ENCODE measurements around the gene MYORG.

The MYORG gene

DNA sequence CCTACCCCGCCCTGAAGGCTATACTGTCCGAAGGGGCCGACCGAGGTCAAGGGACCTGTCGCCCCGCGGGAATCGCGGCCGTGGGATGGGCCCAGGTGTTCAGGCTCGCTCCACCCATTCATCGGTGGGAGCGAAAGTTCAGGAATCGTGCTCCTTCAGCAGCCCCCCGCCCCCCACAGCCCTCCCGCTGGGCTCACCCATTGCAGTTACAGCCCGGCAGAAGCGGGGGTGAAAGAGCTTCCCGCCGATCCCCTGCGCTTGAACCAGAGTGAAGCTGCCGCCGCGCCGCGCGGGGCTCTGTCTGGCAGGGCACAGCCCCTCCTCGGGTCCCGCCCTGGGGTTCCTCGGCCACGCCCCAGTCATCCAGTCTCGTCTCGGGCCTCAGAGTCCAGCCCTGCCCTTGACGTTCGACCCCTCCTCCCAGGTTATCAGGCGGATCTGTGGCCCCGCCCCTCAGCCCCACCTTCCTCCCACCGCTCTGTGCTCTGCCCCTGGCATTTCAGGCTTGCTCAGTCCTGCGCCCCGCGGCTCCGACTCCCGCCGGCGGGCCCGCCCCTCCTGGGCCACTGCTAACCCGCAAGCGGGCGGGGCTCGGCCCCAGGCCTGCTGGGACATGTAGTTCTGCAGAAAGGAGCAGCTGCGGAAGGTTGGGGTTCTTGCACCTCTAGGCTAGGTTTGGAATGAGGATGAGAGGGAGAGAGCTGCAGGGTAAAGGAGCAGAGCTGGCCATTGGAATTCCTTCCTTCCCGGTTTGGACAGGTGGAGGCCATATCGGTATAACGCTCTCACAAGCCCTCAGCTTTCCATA, at the start of gene MYORG:
Gene MYORG, minus strand, starts transcription at position 303 of the 808 bp plus-strand sequence. CDS start 3,955 bp downstream, outside the sequence.
- DNase-seq, result peak; percentile 92 to 96 (median 93)

DNA sequence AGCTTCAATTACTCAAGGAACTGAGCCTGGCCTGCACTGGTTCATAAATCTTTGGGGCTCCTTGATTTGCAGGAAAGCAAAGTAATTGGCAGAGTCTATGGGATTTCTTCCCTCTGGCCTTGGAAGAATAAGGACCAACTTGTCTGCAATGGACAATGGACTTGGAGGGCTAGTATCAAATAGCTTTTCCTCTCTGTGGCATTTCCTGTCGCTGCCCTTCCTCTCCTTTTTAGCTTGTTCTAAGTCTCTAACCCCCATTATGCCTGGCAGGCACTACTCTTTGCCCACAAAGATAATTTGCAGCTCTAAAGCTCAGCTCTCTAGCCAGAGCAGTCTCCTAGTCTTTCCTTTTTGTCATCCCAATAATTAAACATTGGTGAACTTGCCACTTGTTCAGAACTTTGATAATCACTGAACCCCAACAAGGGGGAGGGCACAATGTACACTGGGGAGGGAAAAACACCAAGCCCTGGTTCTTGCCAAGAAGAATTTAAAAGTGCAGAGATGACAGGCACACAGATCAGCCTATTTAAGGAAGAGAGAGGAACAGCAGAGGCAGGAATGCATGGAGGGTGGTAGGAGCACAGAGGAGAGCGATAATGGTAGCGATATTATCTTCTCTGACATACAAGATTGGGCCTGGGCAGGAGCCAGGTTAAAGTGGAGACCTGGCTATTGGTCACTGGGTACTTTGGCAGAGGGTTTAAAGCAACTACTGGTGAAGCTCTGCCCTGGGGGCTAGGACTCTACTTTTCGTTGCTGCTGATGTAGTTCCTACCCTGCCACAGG, 43.2 kb upstream of the MYORG start:
- DNase-seq, result no peak

DNA sequence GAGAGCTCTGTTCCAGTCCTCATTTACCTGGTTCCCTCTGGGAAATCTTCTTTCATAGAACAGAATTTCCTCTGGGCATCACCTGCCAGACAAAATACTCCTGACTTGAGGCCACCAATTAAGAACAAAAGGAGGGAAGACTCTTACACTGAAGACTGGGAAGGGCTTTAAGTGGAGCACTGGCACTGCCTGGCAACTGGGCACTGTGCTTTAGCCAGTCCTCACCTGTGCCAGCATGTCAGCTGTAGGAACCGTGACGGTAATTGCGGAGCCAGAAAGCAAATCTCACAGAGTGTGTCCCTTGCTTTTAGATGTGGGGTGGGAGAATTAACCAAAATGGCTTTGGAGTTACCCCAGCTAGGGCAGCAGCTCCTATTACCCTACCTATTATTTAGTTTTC, 41.0 kb upstream of the MYORG start:
- no peak for DNase-seq

DNA sequence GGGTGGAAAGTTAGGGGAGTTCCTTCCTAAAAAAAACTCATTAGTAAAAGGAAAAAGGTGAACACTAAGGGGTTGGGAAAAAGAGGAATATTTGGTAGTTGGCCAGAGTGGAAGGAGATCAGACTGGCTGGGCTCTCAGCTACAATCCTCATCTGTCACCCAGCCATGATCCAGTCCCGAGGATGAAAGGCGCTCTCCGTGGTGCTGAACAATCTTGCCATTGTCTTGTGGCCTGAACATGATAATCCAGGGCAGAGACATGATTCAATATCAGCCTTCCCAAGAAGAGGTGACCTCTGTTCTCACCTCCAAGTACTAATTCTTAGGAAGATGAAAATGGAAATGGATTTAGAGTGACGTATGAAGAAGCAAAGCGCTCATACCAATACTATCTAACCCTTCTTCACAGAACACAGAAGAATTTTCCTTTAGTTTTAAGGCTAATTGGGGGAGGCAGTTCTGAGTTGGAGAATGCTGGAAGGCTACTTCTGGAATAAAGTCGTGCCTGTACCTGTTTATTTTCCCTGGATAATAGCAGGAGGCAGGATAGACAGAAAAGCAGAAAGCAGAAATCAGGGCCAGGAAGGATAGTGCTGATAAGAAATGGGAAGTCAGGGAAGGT, 36.6 kb upstream of the MYORG start:
- peak; percentile 39 to 60 (median 50) for DNase-seq

DNA sequence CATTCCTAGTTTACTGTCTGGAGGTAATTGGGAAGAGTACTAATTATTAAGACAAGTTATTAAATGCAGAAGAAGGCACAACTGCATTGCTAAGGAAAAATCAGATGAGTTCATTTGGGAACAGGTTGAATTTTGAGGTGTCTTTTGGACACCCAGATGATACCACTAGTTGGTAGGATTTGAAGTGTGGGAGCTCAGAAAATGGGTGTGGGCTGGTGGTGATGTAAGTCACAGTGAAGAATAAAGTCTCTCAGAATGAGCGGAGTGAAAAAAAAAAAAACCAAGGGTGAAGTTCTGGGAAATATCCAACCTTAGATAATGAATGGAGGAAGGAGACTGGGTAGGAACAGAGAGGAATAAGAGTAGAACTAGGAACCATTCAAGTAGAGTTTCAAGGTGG, 35.6 kb upstream of the MYORG start:
- no peak for DNase-seq

DNA sequence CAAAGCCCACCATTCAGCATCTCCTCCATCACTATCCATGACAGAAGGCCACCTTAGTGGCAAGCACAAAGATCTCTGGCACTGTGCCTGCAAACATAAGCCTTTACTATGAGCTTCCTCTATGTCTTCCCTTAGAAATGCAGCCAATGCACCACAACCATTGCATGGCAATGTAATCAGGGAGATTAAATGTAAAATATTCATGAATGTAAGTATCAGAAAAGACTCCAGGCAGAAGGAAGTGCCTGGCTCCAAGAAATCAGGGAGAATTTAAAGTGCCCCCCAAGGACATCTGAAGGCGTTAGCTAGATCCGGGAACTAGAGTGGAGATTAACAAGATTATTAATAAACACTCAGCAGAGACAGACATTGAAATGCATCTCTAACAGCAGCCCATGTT, 32.5 kb upstream of the MYORG start:
- DNase-seq, result no peak

DNA sequence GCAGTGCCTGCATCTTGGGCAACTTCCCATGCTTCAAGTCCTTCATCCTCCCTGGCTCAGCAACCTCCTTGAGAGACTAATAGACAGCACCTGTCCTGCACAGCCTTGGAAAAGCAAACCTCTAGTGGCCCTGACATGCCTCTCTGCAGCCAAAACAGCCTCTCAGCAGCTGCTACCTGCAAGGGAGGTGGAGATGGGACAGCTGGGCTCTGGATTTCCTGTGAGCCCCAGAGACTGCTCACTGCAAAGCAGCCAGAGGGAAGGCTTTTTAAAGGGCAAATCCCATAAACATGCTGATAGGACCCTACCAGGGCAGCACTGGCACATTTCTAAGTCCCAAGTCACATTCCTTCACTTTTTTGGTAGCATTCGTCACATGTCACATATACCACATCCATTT, 31.5 kb upstream of the MYORG start:
- no peak for DNase-seq

DNA sequence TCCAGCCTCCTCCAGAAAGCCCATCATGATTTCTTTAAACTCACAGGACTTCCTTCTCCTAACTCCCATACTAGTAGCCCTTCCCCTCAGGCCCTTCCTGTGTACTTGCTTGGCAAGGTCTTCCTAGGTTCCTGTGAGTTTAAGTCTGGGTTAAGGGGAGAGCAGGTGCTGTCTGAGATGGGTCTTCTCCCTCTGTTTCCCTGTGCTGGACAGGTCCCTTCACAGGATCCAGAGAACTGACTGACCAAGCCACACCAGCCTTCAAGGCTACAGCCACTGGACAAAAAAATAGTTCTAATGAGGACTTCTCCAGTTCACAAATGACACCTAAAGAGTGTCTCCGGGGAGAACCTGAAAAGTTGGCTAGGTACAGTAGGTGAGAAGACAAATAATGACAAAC, 29.5 kb upstream of the MYORG start:
- DNase-seq, result no peak

DNA sequence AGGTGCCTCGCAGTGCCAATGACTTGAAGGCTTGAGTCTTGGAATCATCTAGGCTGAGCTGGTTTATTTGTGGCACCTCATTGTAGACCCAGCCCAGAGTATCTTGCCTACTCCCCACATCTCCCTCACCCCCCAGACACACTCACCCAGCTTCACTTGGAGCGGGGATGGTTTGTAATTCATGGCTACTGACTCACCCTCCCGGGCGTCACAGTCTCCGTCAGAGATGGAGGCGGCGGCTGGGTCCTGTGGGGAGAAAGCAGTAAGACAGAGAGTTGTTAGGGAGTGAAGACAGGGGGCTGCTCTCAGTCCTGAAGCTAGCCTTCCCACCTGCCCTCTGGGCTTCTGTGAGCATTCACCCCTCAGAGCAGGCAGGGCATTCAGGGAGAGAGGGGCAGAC, 29.0 kb upstream of the MYORG start:
- DNase-seq, result no peak

DNA sequence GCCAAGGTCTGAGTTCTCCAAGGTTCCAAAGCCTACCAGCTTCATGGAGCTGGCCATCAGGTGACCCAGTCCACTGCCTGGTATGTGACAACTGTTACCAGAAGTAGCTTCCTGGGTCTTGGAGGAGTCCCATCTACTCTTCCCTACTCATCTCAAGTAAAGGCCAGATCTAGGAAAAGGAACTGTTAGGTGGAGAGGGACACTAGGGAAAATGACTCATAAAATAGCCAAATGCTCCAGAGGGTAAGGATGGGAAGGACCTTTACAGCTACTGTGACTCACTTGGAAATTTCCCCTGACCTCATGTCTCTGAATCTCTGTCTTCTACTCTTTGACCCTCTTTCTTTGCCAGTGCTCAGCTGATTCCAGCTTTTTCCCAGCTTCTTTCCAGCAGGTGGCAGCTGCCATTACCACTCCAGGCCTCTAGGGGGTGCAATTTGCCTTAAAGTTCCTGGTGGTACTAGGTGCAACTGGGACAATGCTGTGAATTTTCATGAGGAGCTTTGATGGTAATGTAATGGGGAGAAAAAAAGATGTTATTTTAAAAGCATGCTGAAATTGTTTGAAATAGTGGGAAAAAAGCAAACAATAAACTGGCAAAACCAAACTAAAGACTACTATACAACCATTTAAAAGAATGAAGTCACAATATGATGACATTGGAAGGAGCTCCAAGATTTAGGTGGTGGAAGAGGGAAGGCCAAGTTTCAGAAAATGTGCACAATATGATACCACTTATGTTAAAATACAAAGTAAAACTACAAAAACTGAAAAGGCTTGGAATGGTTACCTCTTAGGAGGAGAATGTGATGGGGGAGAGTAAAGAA, 27.1 kb upstream of the MYORG start:
- peak; percentile 82 to 89 (median 84) for DNase-seq

DNA sequence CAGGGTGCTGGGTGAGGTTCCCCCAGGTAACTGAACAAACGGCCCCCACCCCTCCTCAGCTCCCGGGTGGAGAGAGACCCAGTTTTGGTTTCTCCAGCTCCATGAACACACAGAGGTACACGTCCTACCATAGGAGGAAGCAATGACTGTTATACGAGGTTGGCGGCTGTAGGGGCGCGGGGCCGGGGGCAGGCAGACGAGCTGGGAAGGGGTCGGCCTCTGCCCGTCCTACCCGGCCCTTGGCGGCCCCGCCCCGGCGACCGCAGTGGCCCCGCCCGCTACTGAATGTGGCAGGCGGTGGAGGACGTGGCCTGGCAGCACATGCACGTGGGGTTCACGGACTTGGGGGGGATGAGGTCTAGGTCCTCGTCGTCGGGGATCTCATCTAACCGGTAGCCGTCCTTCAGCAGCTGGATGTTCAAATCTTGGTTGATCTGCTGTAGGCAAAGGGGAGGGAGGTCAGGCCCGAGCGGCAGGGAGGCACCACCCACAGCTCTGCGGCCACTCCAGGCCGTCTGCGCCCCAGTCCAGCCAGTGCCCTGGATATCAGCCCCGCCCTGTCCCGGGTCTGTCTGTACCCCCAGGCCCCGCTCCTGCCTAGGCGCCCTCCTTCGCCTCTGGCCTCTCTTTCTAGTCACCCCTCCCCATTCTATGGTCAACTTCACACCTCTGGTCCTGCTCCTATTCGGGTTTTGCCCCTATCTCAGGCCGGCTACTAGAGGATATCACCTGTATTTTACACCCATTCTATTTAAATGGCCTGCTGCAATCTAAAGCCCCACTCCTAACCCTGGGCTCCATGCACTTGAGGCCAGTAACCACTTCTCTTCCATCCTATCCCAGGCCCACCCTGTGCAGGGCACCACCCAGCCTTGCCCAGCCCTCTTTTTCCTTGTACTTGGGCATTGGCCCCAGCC, 24.2 kb upstream of the MYORG start:
- DNase-seq, result no peak

DNA sequence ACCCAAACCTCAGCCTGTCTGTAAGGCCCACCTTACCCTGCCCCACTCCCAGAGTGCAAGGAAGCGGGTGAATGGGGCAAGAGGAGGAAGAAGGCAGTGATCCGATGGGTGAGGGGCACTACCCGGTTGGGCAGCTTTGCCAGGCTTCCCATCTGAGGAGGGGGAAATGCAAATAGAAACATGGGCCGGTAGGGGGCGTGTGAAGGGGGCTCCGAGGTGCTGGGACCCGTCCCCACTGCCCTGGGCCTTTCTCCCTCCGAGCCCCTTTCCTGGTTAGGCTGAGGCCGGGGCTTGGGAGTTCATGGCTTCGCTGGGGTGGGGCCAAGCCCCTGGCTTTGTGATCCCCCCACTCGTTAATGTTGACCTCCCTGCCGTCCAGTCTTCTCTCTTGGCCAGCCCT, 23.6 kb upstream of the MYORG start:
- no peak for DNase-seq

DNA sequence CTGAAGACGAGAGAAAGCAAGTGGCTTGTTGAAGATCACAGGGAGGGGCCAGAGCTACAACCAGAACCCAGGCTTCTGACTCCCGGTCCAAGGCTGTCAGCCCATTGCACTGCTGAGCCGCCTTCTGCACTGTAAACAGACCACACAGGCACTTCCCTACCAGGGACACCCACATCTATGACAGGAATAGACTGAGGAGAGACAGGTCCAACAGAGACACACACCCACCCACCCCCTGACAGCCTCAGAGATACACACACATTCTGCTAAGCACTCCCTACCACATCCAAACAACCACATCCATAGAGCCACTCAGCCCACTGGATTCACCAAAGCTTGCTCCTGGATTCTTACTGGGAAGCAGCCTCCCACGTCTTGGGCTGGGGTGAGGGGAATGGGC, 23.0 kb upstream of the MYORG start:
- DNase-seq, result no peak

DNA sequence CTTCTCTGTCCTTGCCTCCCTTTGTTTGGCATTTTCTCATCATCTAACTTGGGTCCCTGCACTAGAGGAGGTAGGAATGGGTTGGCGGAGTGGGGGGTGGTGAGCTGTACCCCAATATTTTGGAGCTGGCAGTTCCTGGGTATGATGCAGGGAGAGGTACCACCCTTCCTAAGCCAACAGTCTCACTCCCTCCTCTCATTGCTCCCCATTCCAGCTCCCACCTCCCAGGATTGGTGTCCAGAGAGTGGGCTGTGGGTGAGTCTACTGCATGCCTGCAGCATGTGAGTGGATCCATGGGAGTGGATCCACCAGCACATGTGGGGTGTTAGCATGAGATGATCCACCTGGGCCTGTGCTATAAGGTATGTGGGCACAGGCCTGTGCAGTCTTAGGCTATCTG, 22.2 kb upstream of the MYORG start:
- DNase-seq, result no peak

DNA sequence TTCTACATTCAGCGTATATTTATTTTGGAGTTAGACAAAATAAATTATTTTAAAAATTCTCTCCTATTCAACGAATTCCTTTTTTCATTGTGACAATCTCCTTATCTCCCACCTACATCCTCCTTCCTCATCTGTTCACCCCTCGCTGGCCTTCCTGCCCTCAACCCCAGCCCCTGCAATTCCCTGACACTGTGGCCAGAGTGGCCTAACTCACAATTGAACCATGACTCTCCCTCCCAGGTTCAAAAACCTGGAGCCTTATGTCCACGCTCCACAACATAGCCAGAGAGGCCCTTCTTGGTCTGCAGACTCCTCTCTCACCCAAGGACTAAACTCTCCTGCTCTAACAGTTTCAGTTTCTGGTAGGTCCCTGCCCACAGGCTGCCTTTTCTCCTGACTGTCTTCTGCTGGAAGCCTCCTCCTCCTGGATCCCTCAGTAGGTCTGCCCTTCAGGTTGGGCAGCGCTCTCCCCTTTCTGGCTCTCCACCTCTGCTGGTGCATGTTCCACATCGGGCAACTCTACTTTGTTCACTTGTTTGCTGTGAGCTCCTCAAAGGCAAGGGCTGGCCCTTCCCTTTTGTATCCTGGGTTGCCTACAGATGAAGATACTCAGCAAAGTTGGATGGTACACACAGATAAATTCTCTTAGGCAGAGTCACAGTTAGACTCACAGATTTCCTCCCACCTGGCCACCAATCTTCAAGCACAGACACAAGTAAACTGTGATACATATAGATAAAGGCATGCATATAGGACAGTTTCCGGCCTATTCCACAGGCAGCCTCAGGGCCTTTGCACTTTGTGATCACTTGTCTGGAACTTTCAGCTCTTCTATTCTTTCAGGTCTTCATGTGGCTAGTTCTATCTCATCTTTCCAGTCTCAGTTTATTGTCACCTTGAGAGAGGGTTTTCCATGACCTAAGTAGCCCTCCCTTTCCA, 19.8 kb upstream of the MYORG start:
- DNase-seq, result no peak

DNA sequence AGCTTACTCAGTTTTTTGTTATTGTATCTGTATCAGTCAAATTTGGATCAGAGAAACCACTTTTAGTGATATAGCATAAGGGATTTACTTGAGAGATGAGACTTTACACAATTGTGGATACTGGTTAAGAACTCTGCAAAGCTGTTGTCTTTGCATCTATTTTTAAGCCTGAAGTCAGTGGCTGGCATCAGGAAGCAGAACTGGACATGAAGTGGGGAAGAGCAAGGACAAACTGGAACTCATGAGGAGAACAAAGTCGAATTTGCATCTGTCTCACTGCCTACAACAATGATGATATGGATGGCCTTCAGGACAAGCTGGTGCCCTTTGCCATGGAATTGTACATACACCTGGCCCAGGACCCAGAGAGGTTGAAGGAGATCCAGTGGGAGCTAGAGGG, 15.8 kb upstream of the MYORG start:
- DNase-seq, result no peak

DNA sequence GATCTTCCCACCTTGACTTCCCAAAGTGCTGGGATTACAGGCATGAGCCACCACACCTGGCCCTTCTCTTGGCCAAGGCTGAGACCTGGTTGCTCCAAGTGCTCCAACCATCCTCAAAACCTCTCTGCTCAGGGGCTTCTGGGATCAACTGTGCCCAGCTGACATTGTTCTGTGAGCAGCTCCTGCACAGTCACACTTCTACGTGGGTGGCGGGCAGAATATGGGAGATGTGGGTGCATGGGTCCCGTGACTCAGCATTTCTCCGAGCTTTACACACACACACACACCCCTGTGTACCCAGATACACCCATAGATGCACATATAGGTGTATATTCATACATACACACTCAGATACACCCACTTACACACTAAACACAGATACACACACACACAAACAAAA, 10.5 kb upstream of the MYORG start:
- DNase-seq, result no peak

DNA sequence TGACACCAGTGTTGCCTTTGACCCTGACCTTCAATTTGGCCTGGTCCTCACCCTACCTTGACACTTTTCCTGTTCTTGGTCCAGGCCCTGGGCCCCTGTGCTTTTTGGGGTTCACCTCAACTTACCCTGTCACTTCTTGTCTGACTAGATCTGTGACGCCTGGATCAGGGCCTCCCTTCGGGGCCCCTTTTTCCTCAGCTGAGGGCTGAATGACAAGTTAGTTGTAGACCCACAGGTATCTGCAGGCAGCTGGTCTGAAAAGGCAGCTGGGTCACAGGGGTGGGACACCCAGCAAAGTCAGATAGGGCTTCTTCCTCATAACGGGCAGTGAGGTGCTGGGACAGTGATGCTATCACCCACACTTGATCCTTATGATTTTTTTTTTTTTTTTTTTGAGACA, 10.0 kb upstream of the MYORG start:
- DNase-seq, result no peak

DNA sequence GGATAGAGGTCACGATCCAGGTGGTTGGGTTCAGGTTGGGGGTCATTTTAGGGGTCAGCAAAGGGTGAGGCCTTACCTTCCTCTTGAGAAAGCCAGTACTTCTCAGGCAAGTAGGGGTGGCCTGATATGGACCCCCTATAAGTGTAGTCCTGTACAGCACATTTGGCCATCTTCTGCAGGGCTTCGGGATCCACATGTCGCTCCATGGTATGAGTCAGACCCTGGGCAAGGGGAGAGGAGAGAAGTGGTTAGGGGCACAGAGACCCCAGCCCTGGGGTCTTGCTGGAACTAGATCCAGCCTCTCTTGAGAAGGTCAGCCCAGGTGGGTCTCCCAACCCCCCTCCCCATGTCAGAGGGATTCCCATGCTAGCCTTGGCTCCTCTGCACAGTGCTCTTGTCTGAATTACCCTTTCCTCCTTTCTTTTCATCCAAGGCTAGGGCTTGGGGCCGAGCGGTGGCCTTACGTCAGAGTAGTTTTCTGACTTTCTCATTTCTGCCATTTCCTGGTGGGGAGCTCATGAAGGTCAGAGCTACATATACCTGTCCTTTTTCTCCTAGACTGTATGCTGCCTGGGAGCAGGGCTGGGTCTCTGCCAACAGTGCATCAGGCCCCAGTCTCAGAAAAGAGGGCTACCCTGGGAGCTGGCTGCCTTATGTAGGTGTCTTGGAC, 9.0 kb upstream of the MYORG start:
- DNase-seq, result no peak

Data from suppressor macrophage treated with lipopolysaccharide for 1 hour (primary cell).